OCI-LY3 (cell line): Measurements from ENCODE around the gene RGS19.

ENCODE experiments used
- H2AFZ ChIP-seq: fragments of 200-600, 300-600 bp; shearing (Covaris generic); 2 replicates; pipeline ENCODE4 v1.6.0; 2014; ENCODE audit warnings: antibody characterized with exemption, low read depth, low read length
- H3K27ac ChIP-seq: fragments of 200-600, 300-600 bp; sonication (generic); 2 replicates; pipeline ENCODE4 v1.5.1; 2014; ENCODE audit warnings: mild to moderate bottlenecking, low read length, moderate library complexity, mixed read lengths
- H3K27me3 ChIP-seq: fragments of 200-600, 300-600 bp; sonication (generic); 2 replicates; pipeline ENCODE4 v1.6.1; 2014; ENCODE audit warnings: low read depth, low read length, mixed read lengths
- H3K36me3 ChIP-seq: fragments of 200-600, 300-600 bp; sonication (generic); replicated peaks from 2 replicates; pipeline ENCODE3; 2014; ENCODE audit warnings: low read depth, low read length, mixed read lengths
- H3K4me1 ChIP-seq: fragments of 300-600, 200-600 bp; sonication (generic); 2 replicates; pipeline ENCODE4 v1.6.1; 2014; ENCODE audit warnings: low read length, mixed read lengths
- H3K4me2 ChIP-seq: fragments of 200-600, 300-600 bp; sonication (generic); 2 replicates; pipeline ENCODE4 v1.6.1; 2014; ENCODE audit warnings: low read length, mixed read lengths
- H3K4me3 ChIP-seq: fragments of 300-600, 200-600 bp; sonication (generic); 2 replicates; pipeline ENCODE4 v1.5.1; 2014; ENCODE audit warnings: antibody characterized with exemption, mild to moderate bottlenecking, low read length, moderate library complexity
- H3K79me2 ChIP-seq: fragments of 300-600, 200-600 bp; shearing (Covaris generic); 2 replicates; pipeline ENCODE4 v1.6.1; 2014; ENCODE audit warnings: mild to moderate bottlenecking, low read length, mixed read lengths
- H3K9ac ChIP-seq: fragments of 300-600, 200-600 bp; shearing (Covaris generic); 2 replicates; pipeline ENCODE4 v1.6.0; 2014; ENCODE audit warnings: mild to moderate bottlenecking, low read length, moderate library complexity
- H3K9me3 ChIP-seq: fragments of 200-600, 300-600 bp; shearing (Covaris generic); 2 replicates; pipeline ENCODE4 v1.6.1; 2014; ENCODE audit warnings: low read length, mixed read lengths; ENCODE audit not compliant: insufficient read depth
- H4K20me1 ChIP-seq: fragments of 200-600, 300-600 bp; sonication (generic); 2 replicates; pipeline ENCODE4 v1.6.1; 2016; ENCODE audit warnings: low read length, mixed read lengths; ENCODE audit not compliant: insufficient read depth
- CTCF ChIP-seq: fragments of 200-600, 300-600 bp; sonication (generic); IDR thresholded peaks from 2 replicates; pipeline ENCODE4 v1.5.1; 2014; ENCODE audit warnings: antibody characterized with exemption, low read length, low read depth
- EZH2phosphoT487 ChIP-seq: fragments of 200-600 bp; shearing (Covaris generic); IDR thresholded peaks from 2 replicates; pipeline ENCODE4 v1.6.1; 2018; ENCODE audit warnings: antibody characterized with exemption, mixed run types, low read depth

Gene RGS19

GRCh38 chr20:64038224-64038564, 41.1 kb downstream of the RGS19 start:
- Histone ChIP-seq H3K9ac (peak overlapping the region; percentile 74; the same call in 1 of the 2 replicates), H3K27me3 (no peaks in the 10 kb centered on the region), H3K4me2 (peak overlapping the region; percentile 93), H3K4me3 (peak overlapping the region; percentile 83), H3K4me1 (peaks cover 53% of the 10 kb centered on the region), H4K20me1 (no peaks in the 10 kb centered on the region), H3K79me2 (no peaks in the 10 kb centered on the region), H2AFZ (no peak overlapping the region), H3K27ac (no peak overlapping the region), H3K9me3 (no peaks in the 10 kb centered on the region), H3K36me3 (no peaks in the 10 kb centered on the region)
- no peak for TF ChIP-seq CTCF
- TF ChIP-seq EZH2phosphoT487, result no peak

DNA sequence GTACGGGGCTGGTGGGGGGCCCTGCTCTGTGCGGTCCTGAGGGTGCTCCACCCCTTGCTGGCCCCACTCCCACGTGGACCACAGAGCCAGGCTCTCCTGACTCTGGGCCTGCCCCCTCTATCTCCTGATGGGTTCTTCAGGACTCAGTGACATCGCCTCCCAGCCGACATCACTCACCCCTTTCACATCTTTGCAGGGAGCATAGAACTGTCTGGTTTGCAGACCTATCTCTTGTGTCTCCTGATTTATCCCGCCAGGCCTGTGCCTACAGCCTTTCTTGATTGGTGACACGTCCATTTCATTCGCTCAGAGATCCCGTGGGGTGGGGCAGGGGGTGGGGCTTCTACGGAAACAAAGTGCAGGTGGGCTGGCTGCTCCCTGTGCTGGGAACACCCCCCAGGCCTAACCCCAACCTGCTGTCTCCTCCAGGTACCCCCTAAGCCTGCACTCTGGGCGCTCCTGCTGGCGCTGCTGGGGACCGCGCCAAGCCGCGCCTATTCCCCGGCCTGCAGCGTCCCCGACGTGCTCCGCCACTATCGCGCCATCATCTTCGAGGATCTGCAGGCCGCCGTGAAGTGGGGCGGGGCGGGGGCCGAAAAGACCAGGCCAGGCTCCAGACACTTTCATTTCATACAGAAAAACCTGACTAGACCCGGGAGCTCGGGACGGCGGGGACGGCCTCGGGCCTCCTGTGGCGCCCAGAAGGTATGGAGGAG, 41.7 kb downstream of the RGS19 start:
- Histone ChIP-seq H3K27me3 (no peaks in the 10 kb centered on the region), H3K27ac (no peak overlapping the region), H2AFZ (no peak overlapping the region), H3K36me3 (no peaks in the 10 kb centered on the region), H3K79me2 (no peaks in the 10 kb centered on the region), H3K4me1 (peaks cover 53% of the 10 kb centered on the region), H4K20me1 (no peaks in the 10 kb centered on the region), H3K9me3 (no peaks in the 10 kb centered on the region), H3K9ac (peak overlapping the region; percentile 1; the same call in 1 of the 2 replicates), H3K4me2 (peak overlapping the region; percentile 93), H3K4me3 (peak overlapping the region; percentile 83)
- TF ChIP-seq EZH2phosphoT487, result no peak
- no peak for TF ChIP-seq CTCF

GRCh38 chr20:64037199-64037497, 42.2 kb downstream of the RGS19 start:
- H3K4me2 ChIP-seq, result peak overlapping the region; percentile 34
- no peak for TF ChIP-seq CTCF
- TF ChIP-seq EZH2phosphoT487, result no peak
- no peak overlapping the region for H2AFZ ChIP-seq
- H3K27ac ChIP-seq, result peak overlapping the region; percentile 41
- H3K9me3 ChIP-seq, result no peaks in the 10 kb centered on the region
- H3K4me1 ChIP-seq, result peaks cover 53% of the 10 kb centered on the region
- H3K27me3 ChIP-seq, result no peaks in the 10 kb centered on the region
- H3K36me3 ChIP-seq, result peaks cover 5% of the 10 kb centered on the region
- peak overlapping the region; percentile 0; the same call in 1 of the 2 replicates for H3K4me3 ChIP-seq
- H3K79me2 ChIP-seq, result no peaks in the 10 kb centered on the region
- no peaks in the 10 kb centered on the region for H4K20me1 ChIP-seq
- peak overlapping the region; percentile 1; the same call in 1 of the 2 replicates for H3K9ac ChIP-seq

- peak overlapping the region; percentile 41 for H3K27ac ChIP-seq
- peak overlapping the region; percentile 0; the same call in 1 of the 2 replicates for H3K4me3 ChIP-seq
- H3K36me3 ChIP-seq, result peaks cover 6% of the 10 kb centered on the region
- H3K27me3 ChIP-seq, result no peaks in the 10 kb centered on the region
- no peaks in the 10 kb centered on the region for H3K9me3 ChIP-seq
- H3K79me2 ChIP-seq, result no peaks in the 10 kb centered on the region
- no peaks in the 10 kb centered on the region for H4K20me1 ChIP-seq
- peak overlapping the region; percentile 1; the same call in 1 of the 2 replicates for H3K9ac ChIP-seq
- TF ChIP-seq CTCF (no peak), EZH2phosphoT487 (no peak)
- peak overlapping the region; percentile 34 for H3K4me2 ChIP-seq
- H3K4me1 ChIP-seq, result peaks cover 50% of the 10 kb centered on the region
- no peak overlapping the region for H2AFZ ChIP-seq
Measured at GRCh38 chr20:64036346-64037198, 42.7 kb downstream of the RGS19 start.
